Activated B cell treated with CpG ODN at 0.5 μM for 24 hours (primary cell): ENCODE measurements around the gene SCAPER. TPM values are rescaled to one million over a fixed set of nuclear protein-coding genes. Genes with fewer than 3 reads are reported as not detected.
A peak's percentile ranks its signal among the peaks of the same experiment; 100 is the strongest.

ENCODE experiments used
- ATAC-seq: fragments of 200-7000 bp; cut with Tn5 transposase; one replicate; pipeline ENCODE4 v1.10.0; 2021; ENCODE audit warnings: low read depth, mild to moderate bottlenecking, moderate library complexity
- CTCF ChIA-PET: fragments of 350-600 bp; sonication (Branson Sonifier 250); formaldehyde crosslinking; loops from one replicate; lab custom pipeline; 2021; ENCODE audit warnings: antibody characterized with exemption; lab: Charles Lee
- POLR2A ChIA-PET: fragments of 350-600 bp; sonication (Branson Sonifier 250); formaldehyde crosslinking; loops from one replicate; lab custom pipeline; 2021; ENCODE audit warnings: antibody characterized with exemption; lab: Charles Lee
- DNase-seq: peaks from one replicate; pipeline ENCODE4 v3.0.0; 2022
- H3K27ac Mint-ChIP-seq: one replicate; pipeline ENCODE4 v1.8.0; 2020; ENCODE audit warnings: mixed read lengths
- H3K27me3 Mint-ChIP-seq: one replicate; pipeline ENCODE4 v1.8.0; 2021; ENCODE audit warnings: mixed read lengths
- H3K36me3 Mint-ChIP-seq: one replicate; pipeline ENCODE4 v1.8.0; 2021; ENCODE audit warnings: low read depth, mixed read lengths
- H3K4me1 Mint-ChIP-seq: one replicate; pipeline ENCODE4 v1.8.0; 2021; ENCODE audit warnings: mixed read lengths
- H3K4me3 Mint-ChIP-seq: one replicate; pipeline ENCODE4 v1.8.0; 2020; ENCODE audit warnings: mild to moderate bottlenecking, mixed read lengths
- H3K9me3 Mint-ChIP-seq: one replicate; pipeline ENCODE4 v1.8.0; 2020; ENCODE audit warnings: mixed read lengths
- intact Hi-C: fragments of 100-400 bp; cut with micrococcal nuclease; formaldehyde crosslinking; loops from one replicate; pipeline ENCODE4 v1.15.1; 2024
- total RNA-seq: library from RNA; stranded (reverse); gene quantifications from 2 replicates; pipeline ENCODE4 v1.2.3, GENCODE V29; 2022
- TF ChIP-seq, protein P1 (sequence below): fragments of 200-600 bp; IDR thresholded peaks from one replicate; pipeline ENCODE4 v1.8.0; 2022; ENCODE audit warnings: antibody characterized with exemption, mild to moderate bottlenecking

SCAPER gene
- total RNA-seq, 1 donor from 2014 or later = 38.8 TPM

DNA sequence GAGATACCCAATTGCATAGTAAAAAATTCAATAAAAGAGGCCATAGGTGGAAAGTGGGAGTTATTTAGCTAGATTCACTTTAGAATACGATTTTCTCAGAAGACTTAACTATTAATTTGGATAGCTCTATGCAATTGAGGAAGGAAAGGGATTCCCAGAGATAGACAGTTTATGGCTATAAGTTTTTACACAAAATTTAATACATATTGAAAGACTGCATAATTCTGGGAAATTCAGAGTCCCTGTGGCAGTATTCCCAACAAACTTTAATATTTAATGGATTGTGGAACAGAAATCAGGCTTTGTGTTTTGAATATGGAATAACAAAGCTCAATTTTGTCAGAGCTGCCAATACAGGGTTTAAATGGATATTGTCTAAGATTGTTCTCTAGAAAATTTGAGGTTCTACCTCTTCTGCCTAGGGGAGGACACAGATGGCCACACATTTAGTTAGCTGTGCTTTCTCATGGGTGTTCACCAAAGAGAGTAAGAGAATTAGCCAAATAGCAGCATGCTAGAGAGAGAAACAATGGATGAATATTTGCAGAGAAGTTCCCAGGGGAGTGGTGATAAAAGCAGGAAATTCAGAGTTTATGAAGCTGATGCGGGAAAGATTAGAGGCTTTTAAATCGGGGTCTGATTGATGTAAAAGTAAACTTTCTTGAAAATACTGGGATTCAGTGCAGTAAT, 560.1 kb downstream of the SCAPER start:
- H3K27me3 Mint-ChIP-seq = peaks cover 50% of the 10 kb centered on the region
- peak overlapping the region; percentile 16 for H3K27ac Mint-ChIP-seq
- H3K4me1 Mint-ChIP-seq = peaks cover 44% of the 10 kb centered on the region
- ATAC-seq (no peak), DNase-seq (no peak)
- ChIA-PET POLR2A (interaction anchor here (1.7 kb wide), 1 partner anchor 9 kb away, joined by 7 read pairs; the partner anchor contains the start of gene ISL2), CTCF (no interaction called here)
- peak overlapping the region; percentile 68 for H3K4me3 Mint-ChIP-seq
- H3K9me3 Mint-ChIP-seq = no peaks in the 10 kb centered on the region
- H3K36me3 Mint-ChIP-seq = peaks cover 5% of the 10 kb centered on the region
- TF ChIP-seq, protein P1, sequence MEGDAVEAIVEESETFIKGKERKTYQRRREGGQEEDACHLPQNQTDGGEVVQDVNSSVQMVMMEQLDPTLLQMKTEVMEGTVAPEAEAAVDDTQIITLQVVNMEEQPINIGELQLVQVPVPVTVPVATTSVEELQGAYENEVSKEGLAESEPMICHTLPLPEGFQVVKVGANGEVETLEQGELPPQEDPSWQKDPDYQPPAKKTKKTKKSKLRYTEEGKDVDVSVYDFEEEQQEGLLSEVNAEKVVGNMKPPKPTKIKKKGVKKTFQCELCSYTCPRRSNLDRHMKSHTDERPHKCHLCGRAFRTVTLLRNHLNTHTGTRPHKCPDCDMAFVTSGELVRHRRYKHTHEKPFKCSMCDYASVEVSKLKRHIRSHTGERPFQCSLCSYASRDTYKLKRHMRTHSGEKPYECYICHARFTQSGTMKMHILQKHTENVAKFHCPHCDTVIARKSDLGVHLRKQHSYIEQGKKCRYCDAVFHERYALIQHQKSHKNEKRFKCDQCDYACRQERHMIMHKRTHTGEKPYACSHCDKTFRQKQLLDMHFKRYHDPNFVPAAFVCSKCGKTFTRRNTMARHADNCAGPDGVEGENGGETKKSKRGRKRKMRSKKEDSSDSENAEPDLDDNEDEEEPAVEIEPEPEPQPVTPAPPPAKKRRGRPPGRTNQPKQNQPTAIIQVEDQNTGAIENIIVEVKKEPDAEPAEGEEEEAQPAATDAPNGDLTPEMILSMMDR = no peak
- intact Hi-C loops = loop anchor here (10.0 kb wide), 2 partner anchors 230 to 740 kb away; no protein-coding TSS in a partner anchor

DNA sequence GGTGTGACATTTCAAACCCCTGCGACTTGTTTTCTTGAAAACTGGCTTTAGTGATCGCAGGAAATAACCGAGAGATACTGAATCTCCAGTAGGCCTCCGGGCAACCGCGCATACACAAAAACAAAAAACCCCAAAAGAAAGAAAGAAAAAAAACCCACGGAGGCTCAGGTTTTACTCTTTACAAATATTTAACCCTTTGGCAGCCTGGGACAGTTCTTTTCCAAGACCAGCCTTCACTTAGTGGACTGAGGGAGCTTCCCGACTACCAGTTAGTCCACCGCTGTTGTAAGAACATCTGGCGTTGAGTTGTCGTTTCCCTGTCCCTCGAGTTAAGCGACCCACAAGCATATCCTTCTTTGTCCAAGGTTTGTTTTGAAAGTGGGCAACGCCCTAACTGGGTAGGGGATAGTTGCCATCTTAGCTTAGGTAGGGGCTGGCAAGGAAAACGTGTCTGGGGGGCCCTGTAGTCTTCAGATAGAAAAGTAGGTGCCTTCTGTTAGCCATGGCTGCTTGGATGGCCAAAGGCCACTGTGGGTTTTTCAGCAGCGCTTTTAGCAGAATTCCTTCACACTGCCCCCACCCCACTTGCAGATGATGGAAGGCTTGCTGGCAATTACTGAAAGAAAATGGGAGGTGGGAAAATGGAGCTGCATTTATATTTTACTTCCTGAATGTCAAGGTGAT, 561.7 kb downstream of the SCAPER start:
- intact Hi-C loops = loop anchor here (1.0 to 10.0 kb wide), 3 partner anchors 8 to 741 kb away; no protein-coding TSS in a partner anchor
- TF ChIP-seq, protein P1 = no peak
- H3K4me1 Mint-ChIP-seq = peaks cover 60% of the 10 kb centered on the region
- H3K9me3 Mint-ChIP-seq = no peaks in the 10 kb centered on the region
- peak overlapping the region; percentile 24 for H3K4me3 Mint-ChIP-seq
- peaks cover 3% of the 10 kb centered on the region for H3K36me3 Mint-ChIP-seq
- POLR2A ChIA-PET = no interaction called here
- H3K27ac Mint-ChIP-seq = no peak overlapping the region
- ATAC-seq (no peak), DNase-seq (no peak)
- peaks cover 61% of the 10 kb centered on the region for H3K27me3 Mint-ChIP-seq
- CTCF ChIA-PET = no interaction called here

DNA sequence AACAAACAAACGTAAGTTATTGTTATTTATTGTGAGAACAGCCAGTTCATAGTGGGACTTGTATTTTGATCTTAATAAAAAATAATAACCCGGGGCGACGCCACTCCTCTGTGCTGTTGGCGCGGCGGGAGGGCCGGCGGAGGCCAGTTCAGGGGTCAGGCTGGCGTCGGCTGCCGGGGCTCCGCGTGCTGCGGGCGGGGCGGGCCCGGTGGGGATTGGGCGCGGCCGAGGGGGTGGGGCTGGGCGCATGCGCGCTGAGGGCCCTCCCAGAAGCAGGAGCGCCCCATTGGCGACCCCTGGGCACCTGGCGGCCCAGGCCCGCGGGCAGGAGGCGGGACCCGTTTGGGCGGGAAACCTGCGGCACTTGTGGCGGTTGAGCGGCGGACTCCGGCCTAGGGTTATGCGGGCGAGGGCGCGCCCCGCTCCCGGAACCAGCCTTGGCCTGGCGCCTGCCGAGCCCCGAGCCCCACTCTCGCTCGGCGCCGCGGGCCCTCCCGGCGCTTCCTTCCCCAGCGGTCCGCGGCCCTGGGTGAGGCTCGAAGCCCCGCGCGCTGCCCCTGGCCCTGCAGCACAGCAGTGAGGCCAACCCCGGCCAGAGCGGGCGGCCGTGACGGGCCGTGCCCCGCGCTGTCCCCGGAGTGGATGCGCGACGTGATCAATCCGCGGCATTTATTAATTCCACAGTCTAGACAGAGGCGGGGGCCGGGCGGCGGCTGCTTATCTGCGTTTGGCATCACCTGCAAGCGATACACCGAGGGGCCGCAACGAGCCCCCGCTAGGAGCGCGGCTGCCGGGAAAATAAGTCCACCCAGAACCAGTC, 562.5 kb downstream of the SCAPER start:
- no peaks in the 10 kb centered on the region for H3K36me3 Mint-ChIP-seq
- H3K27ac Mint-ChIP-seq = no peak overlapping the region
- DNase-seq (no peak), ATAC-seq (no peak)
- ChIA-PET POLR2A (no interaction called here), CTCF (no interaction called here)
- H3K27me3 Mint-ChIP-seq = peaks cover 54% of the 10 kb centered on the region
- TF ChIP-seq, protein P1 = no peak
- H3K9me3 Mint-ChIP-seq = no peaks in the 10 kb centered on the region
- H3K4me3 Mint-ChIP-seq = peak overlapping the region; percentile 71
- intact Hi-C loops = loop anchor here (1.0 to 10.0 kb wide), 3 partner anchors 7 to 742 kb away; no protein-coding TSS in a partner anchor
- peaks cover 60% of the 10 kb centered on the region for H3K4me1 Mint-ChIP-seq

DNA sequence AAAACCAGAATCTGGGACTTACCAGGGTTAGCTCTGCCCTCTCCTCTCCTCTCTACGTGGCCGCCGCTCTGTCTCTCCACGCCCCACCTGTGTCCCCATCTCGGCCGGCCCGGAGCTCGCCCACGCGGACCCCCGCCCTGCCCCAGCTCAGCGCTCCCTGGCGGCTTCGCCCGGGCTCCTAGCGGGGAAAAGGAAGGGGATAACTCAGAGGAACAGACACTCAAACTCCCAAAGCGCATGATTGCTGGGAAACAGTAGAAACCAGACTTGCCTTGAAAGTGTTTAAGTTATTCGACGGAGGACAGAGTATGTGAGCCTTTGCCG, 563.1 kb downstream of the SCAPER start:
- CTCF ChIA-PET = no interaction called here
- Mint-ChIP-seq H3K27ac (no peak overlapping the region), H3K27me3 (peaks cover 57% of the 10 kb centered on the region), H3K4me1 (peaks cover 64% of the 10 kb centered on the region), H3K36me3 (no peaks in the 10 kb centered on the region), H3K4me3 (peak overlapping the region; percentile 71), H3K9me3 (no peaks in the 10 kb centered on the region)
- POLR2A ChIA-PET = interaction anchor here (0.7 kb wide), 1 partner anchor 8 kb away, joined by 3 read pairs; no protein-coding TSS in a partner anchor
- TF ChIP-seq, protein P1 = no peak
- DNase-seq (no peak), ATAC-seq (no peak)
- intact Hi-C loops = loop anchor here (10.0 kb wide), 2 partner anchors 233 to 743 kb away; no protein-coding TSS in a partner anchor
